ENCODE measurements around the gene TMEM240.
"Not testable (repeated sequence)": the region's sequence is repeated elsewhere in the genome, so short reads cannot be mapped to it uniquely, and the experiment has no call there.

TMEM240 gene

GRCh38 chr1:1523226-1523625, 17.2 kb downstream of the TMEM240 start:
- DNase-seq: not testable (repeated sequence)

GRCh38 chr1:1522536-1522935, 17.9 kb downstream of the TMEM240 start:
- DNase-seq: not testable (repeated sequence)

GRCh38 chr1:1521331-1521730, 19.1 kb downstream of the TMEM240 start:
- no peak for DNase-seq

- DNase-seq: not testable (repeated sequence)
These were observed 20.5 kb downstream of the TMEM240 start for GRCh38 chr1:1519805-1520505.

- not testable (repeated sequence) for DNase-seq
These were observed 21.8 kb downstream of the TMEM240 start for GRCh38 chr1:1518621-1519007.

GRCh38 chr1:1517973-1518620, 22.3 kb downstream of the TMEM240 start:
- no peak for DNase-seq

- DNase-seq: not testable (repeated sequence)
These were observed 23.5 kb downstream of the TMEM240 start for GRCh38 chr1:1516923-1517322.

- not testable (repeated sequence) for DNase-seq
These were observed 26.0 kb downstream of the TMEM240 start for GRCh38 chr1:1514376-1514775.

- DNase-seq: not testable (repeated sequence)
These were observed 26.7 kb downstream of the TMEM240 start for GRCh38 chr1:1513675-1514074.

GRCh38 chr1:1512425-1512824, 28.0 kb downstream of the TMEM240 start:
- DNase-seq: not testable (repeated sequence)

GRCh38 chr1:1511533-1512285, 28.7 kb downstream of the TMEM240 start, which contains the start of gene ATAD3A:
Gene ATAD3A (plus strand): TSS chr1:1512162. CDS start chr1:1512269, 107 bp downstream.
- DNase-seq: peak; percentile 93

GRCh38 chr1:1510912-1511532, 29.4 kb downstream of the TMEM240 start:
- no peak for DNase-seq

GRCh38 chr1:1509465-1509850, 31.0 kb downstream of the TMEM240 start:
- not testable (repeated sequence) for DNase-seq

- DNase-seq: not testable (repeated sequence)
These were observed 31.5 kb downstream of the TMEM240 start for GRCh38 chr1:1508775-1509464.

- no peak for DNase-seq
These were observed 33.1 kb downstream of the TMEM240 start for GRCh38 chr1:1507305-1507704.

- not testable (repeated sequence) for DNase-seq
These were observed 34.6 kb downstream of the TMEM240 start for GRCh38 chr1:1505801-1506200.

GRCh38 chr1:1505366-1505798, 35.0 kb downstream of the TMEM240 start:
- DNase-seq: peak; percentile 53

GRCh38 chr1:1504777-1505365, 35.6 kb downstream of the TMEM240 start:
- DNase-seq: peak; percentile 92

- DNase-seq: not testable (repeated sequence)
These were observed 44.9 kb downstream of the TMEM240 start for GRCh38 chr1:1495461-1495975.

GRCh38 chr1:1494311-1494710, 46.1 kb downstream of the TMEM240 start:
- not testable (repeated sequence) for DNase-seq

GRCh38 chr1:1491601-1492000, 48.8 kb downstream of the TMEM240 start:
- no peak for DNase-seq
